Activated naive CD4-positive, alpha-beta T cell treated with anti-CD3 and anti-CD28 coated beads, Interleukin-2, amount 50 U/mL, for 16 hours (primary cell): Measurements from ENCODE around the gene CPD.

ENCODE experiments used
- DNase-seq: peaks from one replicate; pipeline ENCODE4 v3.0.0-alpha.2; 2020

CPD gene

DNA sequence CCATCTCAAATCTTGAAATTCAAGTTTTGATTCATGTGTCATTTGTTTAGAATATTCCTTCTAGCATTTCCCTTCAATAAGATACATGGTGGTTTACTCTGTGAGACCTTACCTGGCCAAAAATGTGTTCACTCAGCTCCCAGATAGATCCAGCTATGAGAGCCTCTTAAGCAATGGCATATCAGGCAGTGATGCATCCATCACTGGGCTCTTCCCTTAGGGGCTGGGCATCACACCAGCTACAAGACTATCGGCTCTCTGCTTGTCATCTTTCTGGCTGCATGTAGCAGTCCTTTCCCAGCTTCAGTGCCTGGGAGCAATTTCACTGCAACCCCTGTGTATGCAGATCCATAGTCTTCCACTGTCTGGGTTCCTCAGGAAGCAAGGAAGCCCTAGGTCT, 139.1 kb downstream of the CPD start:
- DNase-seq, result no peak

DNA sequence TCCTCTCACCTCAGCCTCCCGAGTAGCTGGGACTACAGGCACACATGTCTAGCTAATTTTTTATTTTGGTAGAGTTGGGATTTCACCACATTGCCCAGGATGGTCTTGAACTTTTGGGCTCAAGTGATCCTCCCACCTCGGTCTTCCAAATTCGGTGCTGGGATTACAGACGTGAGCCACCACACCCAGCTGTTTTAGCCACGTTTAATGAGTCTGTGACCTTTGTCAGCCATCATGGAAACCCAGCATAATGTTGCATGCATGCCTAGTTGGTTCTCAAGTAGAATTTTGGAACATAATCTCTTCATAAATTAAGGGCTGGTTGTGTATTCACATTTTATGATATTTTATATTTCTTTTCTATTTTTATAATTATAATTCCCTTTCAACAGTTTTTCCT, 140.4 kb downstream of the CPD start:
- no peak for DNase-seq
